Mesodermal cell (in vitro differentiated cells): Measurements from ENCODE around the gene CHPF.

Experiments used
- H3K27ac ChIP-seq: 2 replicates; pipeline ENCODE4 v1.7.0; 2013; ENCODE audit warnings: mild to moderate bottlenecking, low read depth, low read length, moderate library complexity; ENCODE audit not compliant: severe bottlenecking
- H3K36me3 ChIP-seq: 2 replicates; pipeline ENCODE4 v1.7.1; 2013; ENCODE audit warnings: mild to moderate bottlenecking, low read length, moderate library complexity; ENCODE audit not compliant: control insufficient read depth, insufficient read depth
- H3K4me1 ChIP-seq: one replicate; pipeline ENCODE4 v1.7.1; 2013; ENCODE audit warnings: mild to moderate bottlenecking, low read length; ENCODE audit not compliant: insufficient read depth, control insufficient read depth, poor library complexity, severe bottlenecking
- H3K4me3 ChIP-seq: 2 replicates; pipeline ENCODE4 v1.7.0; 2013; ENCODE audit warnings: low read length, control low read depth, mild to moderate bottlenecking; ENCODE audit not compliant: insufficient read depth, poor library complexity, severe bottlenecking; ENCODE audit errors: extremely low read depth
- H3K9me3 ChIP-seq: 2 replicates; pipeline ENCODE4 v1.7.1; 2013; ENCODE audit warnings: mild to moderate bottlenecking, low read length, moderate library complexity; ENCODE audit not compliant: control insufficient read depth
- WGBS, 2 experiments: methylation state at CpG; one replicate each; pipeline ENCODE4 v1.1.5; 2013; ENCODE audit warnings: missing lambda C conversion rate in 2 of 2; ENCODE audit not compliant: insufficient coverage in 2 of 2; 5-methylcytosine and 5-hydroxymethylcytosine counted together

Gene CHPF

GRCh38 chr2:219527472-219527871, 16.1 kb downstream of the CHPF start:
- Histone ChIP-seq H3K4me3 (no peak overlapping the region), H3K36me3 (no peaks in the 10 kb centered on the region), H3K4me1 (peaks cover 40% of the 10 kb centered on the region), H3K27ac (no peak overlapping the region), H3K9me3 (no peaks in the 10 kb centered on the region)
- WGBS, 2 experiments, result 90% methylated on average over 2 of the region's 5 CpGs

- no peaks in the 10 kb centered on the region for H3K36me3 ChIP-seq
- no peak overlapping the region for H3K4me3 ChIP-seq
- no peak overlapping the region for H3K27ac ChIP-seq
- peaks cover 41% of the 10 kb centered on the region for H3K4me1 ChIP-seq
- 84 to 89% methylated on average over 4 to 5 of the region's 6 CpGs for WGBS, 2 experiments
- H3K9me3 ChIP-seq, result no peaks in the 10 kb centered on the region
Measured at GRCh38 chr2:219527076-219527394, 16.6 kb downstream of the CHPF start.

GRCh38 chr2:219526320-219527075, 17.1 kb downstream of the CHPF start:
- Histone ChIP-seq H3K4me1 (peaks cover 46% of the 10 kb centered on the region), H3K9me3 (no peaks in the 10 kb centered on the region), H3K27ac (peak overlapping the region; percentile 38), H3K4me3 (no peak overlapping the region), H3K36me3 (no peaks in the 10 kb centered on the region)
- 66 to 74% methylated on average over 8 to 10 of the region's 11 CpGs for WGBS, 2 experiments

GRCh38 chr2:219525533-219526232, 17.9 kb downstream of the CHPF start:
- Histone ChIP-seq H3K4me3 (no peak overlapping the region), H3K4me1 (peaks cover 54% of the 10 kb centered on the region), H3K27ac (peak overlapping the region; percentile 38), H3K36me3 (no peaks in the 10 kb centered on the region), H3K9me3 (no peaks in the 10 kb centered on the region)
- 48 to 63% methylated on average over 3 to 5 of the region's 9 CpGs for WGBS, 2 experiments

- Histone ChIP-seq H3K9me3 (no peaks in the 10 kb centered on the region), H3K27ac (no peak overlapping the region), H3K36me3 (no peaks in the 10 kb centered on the region), H3K4me3 (no peak overlapping the region), H3K4me1 (peaks cover 60% of the 10 kb centered on the region)
- WGBS, 2 experiments, result 91 to 100% methylated on average over 1 of the region's 2 CpGs
Measured at GRCh38 chr2:219524817-219525216, 18.8 kb downstream of the CHPF start.

- peak overlapping the region; percentile 21 for H3K4me3 ChIP-seq
- peak overlapping the region; percentile 29 for H3K27ac ChIP-seq
- WGBS, 2 experiments, result 14 to 30% methylated on average over 15 of the region's 24 CpGs
- peaks cover 56% of the 10 kb centered on the region for H3K4me1 ChIP-seq
- no peaks in the 10 kb centered on the region for H3K36me3 ChIP-seq
- no peaks in the 10 kb centered on the region for H3K9me3 ChIP-seq
Measured at GRCh38 chr2:219523031-219523671, 20.5 kb downstream of the CHPF start.

GRCh38 chr2:219522111-219523030, 21.2 kb downstream of the CHPF start:
- H3K9me3 ChIP-seq, result no peaks in the 10 kb centered on the region
- H3K36me3 ChIP-seq, result no peaks in the 10 kb centered on the region
- H3K4me1 ChIP-seq, result peaks cover 52% of the 10 kb centered on the region
- 4 to 5% methylated on average over 45 to 48 of the region's 70 CpGs for WGBS, 2 experiments
- peak overlapping the region; percentile 84 for H3K27ac ChIP-seq
- H3K4me3 ChIP-seq, result peak overlapping the region; percentile 21

GRCh38 chr2:219521066-219521880, 22.3 kb downstream of the CHPF start:
- no peaks in the 10 kb centered on the region for H3K36me3 ChIP-seq
- H3K9me3 ChIP-seq, result no peaks in the 10 kb centered on the region
- H3K4me1 ChIP-seq, result peaks cover 41% of the 10 kb centered on the region
- H3K27ac ChIP-seq, result peak overlapping the region; percentile 84
- H3K4me3 ChIP-seq, result no peak overlapping the region
- WGBS, 2 experiments, result 7% methylated on average over 9 to 11 of the region's 14 CpGs

GRCh38 chr2:219520079-219520478, 23.5 kb downstream of the CHPF start:
- peaks cover 30% of the 10 kb centered on the region for H3K4me1 ChIP-seq
- no peak overlapping the region for H3K27ac ChIP-seq
- H3K9me3 ChIP-seq, result no peaks in the 10 kb centered on the region
- WGBS, 2 experiments, result 74 to 77% methylated on average over 6 to 8 of the region's 8 CpGs
- H3K36me3 ChIP-seq, result no peaks in the 10 kb centered on the region
- H3K4me3 ChIP-seq, result no peak overlapping the region

GRCh38 chr2:219519526-219519916, 24.1 kb downstream of the CHPF start:
- Histone ChIP-seq H3K36me3 (no peaks in the 10 kb centered on the region), H3K4me3 (no peak overlapping the region), H3K27ac (no peak overlapping the region), H3K9me3 (no peaks in the 10 kb centered on the region), H3K4me1 (peaks cover 31% of the 10 kb centered on the region)
- WGBS, 2 experiments, result 87 to 98% methylated on average over 7 to 9 of the region's 9 CpGs
